Astrocyte (in vitro differentiated cells and primary cell): ENCODE data around the gene TRPV5. TPM values are rescaled to one million over a fixed set of nuclear protein-coding genes. Genes with fewer than 3 reads are reported as not detected.

Experiments
- DNase-seq: peaks from one replicate; pipeline ENCODE4 v3.0.0-alpha.2; 2010; ENCODE audit warnings: low read depth
- FAIRE-seq: peaks from 2 replicates; lab custom pipeline; 2011; peaks lifted over from hg19 to GRCh38; lab: Jason Lieb, UNC
- H2AFZ ChIP-seq: 2 replicates; pipeline ENCODE4 v1.6.0; 2012; ENCODE audit warnings: low read depth, low read length, inconsistent platforms
- H3K27ac ChIP-seq: 2 replicates; pipeline ENCODE4 v1.5.1; 2011; ENCODE audit warnings: low read depth, low read length, inconsistent platforms
- H3K27me3 ChIP-seq: 2 replicates; pipeline ENCODE4 v1.6.0; 2011; ENCODE audit warnings: low read length, inconsistent platforms; ENCODE audit not compliant: insufficient read depth
- H3K36me3 ChIP-seq: 2 replicates; pipeline ENCODE4 v1.5.1; 2011; ENCODE audit warnings: low read length, inconsistent platforms; ENCODE audit not compliant: insufficient read depth
- H3K4me1 ChIP-seq: 2 replicates; pipeline ENCODE4 v1.5.1; 2011; ENCODE audit warnings: low read length, inconsistent platforms; ENCODE audit not compliant: insufficient read depth
- H3K4me2 ChIP-seq: 2 replicates; pipeline ENCODE4 v1.6.0; 2012; ENCODE audit warnings: low read length, inconsistent platforms
- H3K4me3 ChIP-seq: 2 replicates; pipeline ENCODE4 v1.5.1; 2011; ENCODE audit warnings: low read depth, mild to moderate bottlenecking, low read length, inconsistent platforms; ENCODE audit not compliant: insufficient read depth
- H3K79me2 ChIP-seq: 2 replicates; pipeline ENCODE4 v1.6.0; 2012; ENCODE audit warnings: mild to moderate bottlenecking, low read length, inconsistent platforms; ENCODE audit not compliant: insufficient read depth
- H3K9ac ChIP-seq: 2 replicates; pipeline ENCODE4 v1.6.0; 2012; ENCODE audit warnings: mild to moderate bottlenecking, low read length, inconsistent platforms
- H3K9me3 ChIP-seq: 2 replicates; pipeline ENCODE4 v1.5.1; 2012; ENCODE audit warnings: low read depth, mild to moderate bottlenecking, low read length, inconsistent platforms; ENCODE audit not compliant: insufficient read depth
- H4K20me1 ChIP-seq: 2 replicates; pipeline ENCODE4 v1.6.0; 2012; ENCODE audit warnings: low read length, inconsistent platforms; ENCODE audit not compliant: insufficient read depth
- H3K27ac Mint-ChIP-seq: one replicate; pipeline ENCODE4 v1.8.0; 2021; ENCODE audit warnings: mild to moderate bottlenecking, mixed read lengths; ENCODE audit not compliant: unreplicated experiment
- H3K27me3 Mint-ChIP-seq: one replicate; pipeline ENCODE4 v1.8.0; 2021; ENCODE audit warnings: low read depth, mixed read lengths; ENCODE audit not compliant: unreplicated experiment
- H3K36me3 Mint-ChIP-seq: one replicate; pipeline ENCODE4 v1.8.0; 2021; ENCODE audit warnings: low read depth, mixed read lengths; ENCODE audit not compliant: unreplicated experiment
- H3K4me1 Mint-ChIP-seq: one replicate; pipeline ENCODE4 v1.8.0; 2021; ENCODE audit warnings: low read depth, mixed read lengths; ENCODE audit not compliant: unreplicated experiment
- H3K4me3 Mint-ChIP-seq: one replicate; pipeline ENCODE4 v1.8.0; 2021; ENCODE audit warnings: mild to moderate bottlenecking, moderate library complexity, mixed read lengths; ENCODE audit not compliant: unreplicated experiment
- H3K9me3 Mint-ChIP-seq: one replicate; pipeline ENCODE4 v1.8.0; 2021; ENCODE audit warnings: mild to moderate bottlenecking, mixed read lengths; ENCODE audit not compliant: unreplicated experiment
- CTCF ChIP-seq: IDR thresholded peaks from 2 replicates; pipeline ENCODE4 v1.5.1; 2011; ENCODE audit warnings: low read depth, mild to moderate bottlenecking, inconsistent platforms, low read length, moderate library complexity; ENCODE audit not compliant: insufficient read depth
- EZH2 ChIP-seq: IDR thresholded peaks from 2 replicates; pipeline ENCODE4 v1.6.1; 2012; ENCODE audit warnings: mild to moderate bottlenecking, low read length, inconsistent platforms; ENCODE audit not compliant: insufficient read depth
- total RNA-seq: library from RNA; stranded (reverse); gene quantifications from 2 replicates; pipeline ENCODE4 v1.2.1, GENCODE V29; 2021

Gene TRPV5
- total RNA-seq, 1 donor from 2014 or later: not detected

DNA sequence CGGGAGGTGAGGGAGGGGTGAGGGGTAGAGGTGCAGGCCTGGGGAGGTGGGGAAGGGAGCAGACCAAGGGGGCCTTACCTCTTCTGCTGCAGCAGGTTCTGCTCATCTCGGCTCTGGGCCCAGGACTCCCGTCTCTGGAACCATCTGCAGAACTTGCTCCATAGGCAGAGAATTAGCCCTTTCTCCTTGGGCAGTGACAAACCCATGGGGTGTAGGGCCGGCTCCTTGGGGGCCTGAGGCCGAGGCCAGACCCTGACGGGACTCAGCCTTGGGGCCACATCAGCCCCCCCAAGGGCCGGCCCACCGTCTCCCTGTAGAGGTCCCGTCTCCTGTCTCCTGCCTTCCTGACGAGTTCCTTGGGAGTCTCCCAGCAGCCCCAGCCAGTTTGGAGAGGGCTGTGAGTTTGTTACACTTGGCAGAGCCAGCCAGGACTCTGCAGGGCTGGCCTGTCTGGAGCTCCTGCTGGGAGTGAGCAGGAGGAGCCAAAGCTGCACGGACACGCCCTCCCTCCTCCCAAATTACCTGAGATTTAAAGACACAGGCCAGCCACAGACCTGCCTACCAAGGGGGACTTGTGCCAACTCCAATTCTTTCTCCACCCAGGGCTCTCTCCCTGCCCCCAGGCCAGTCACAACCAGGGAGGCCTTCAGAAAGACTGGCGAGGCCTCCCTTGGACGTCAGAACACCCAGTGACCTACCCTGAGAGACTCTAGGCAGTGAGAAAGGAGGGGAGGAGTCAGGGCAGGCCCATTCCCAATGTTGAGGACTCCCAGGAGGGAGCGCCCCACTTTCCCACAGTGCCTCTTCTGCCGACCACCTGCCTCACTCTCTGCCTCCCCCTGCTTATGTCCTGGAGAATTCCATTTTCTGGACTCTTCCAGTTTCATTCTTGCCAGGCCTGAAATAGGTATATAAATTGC lies 48.0 kb downstream of the TRPV5 start, which contains the start of gene TRPV6:
TRPV6 (minus strand) TSS at position 435 of the 920 bp plus-strand sequence.
- Mint-ChIP-seq H3K4me1 (no peaks in the 10 kb centered on the region), H3K36me3 (no peaks in the 10 kb centered on the region), H3K9me3 (no peaks in the 10 kb centered on the region), H3K27me3 (peaks cover 15% of the 10 kb centered on the region), H3K4me3 (no peak within 1 kb of the TSS), H3K27ac (no peak within 1 kb of the TSS)
- no peak within 1 kb of the TSS for H3K4me2 ChIP-seq
- H3K4me3 ChIP-seq: no peak within 1 kb of the TSS
- FAIRE-seq (no peak), DNase-seq (no peak)
- H3K36me3 ChIP-seq: no peaks in the 10 kb centered on the region
- H3K9me3 ChIP-seq: no peaks in the 10 kb centered on the region
- peaks cover 2% of the 10 kb centered on the region for H3K27me3 ChIP-seq
- H3K4me1 ChIP-seq: no peaks in the 10 kb centered on the region
- TF ChIP-seq EZH2 (no peak), CTCF (no peak)
- H2AFZ ChIP-seq: no peak within 1 kb of the TSS
- H3K27ac ChIP-seq: no peak within 1 kb of the TSS
- no peaks in the 10 kb centered on the region for H3K79me2 ChIP-seq
- no peaks in the 10 kb centered on the region for H4K20me1 ChIP-seq
- no peak within 1 kb of the TSS for H3K9ac ChIP-seq

DNA sequence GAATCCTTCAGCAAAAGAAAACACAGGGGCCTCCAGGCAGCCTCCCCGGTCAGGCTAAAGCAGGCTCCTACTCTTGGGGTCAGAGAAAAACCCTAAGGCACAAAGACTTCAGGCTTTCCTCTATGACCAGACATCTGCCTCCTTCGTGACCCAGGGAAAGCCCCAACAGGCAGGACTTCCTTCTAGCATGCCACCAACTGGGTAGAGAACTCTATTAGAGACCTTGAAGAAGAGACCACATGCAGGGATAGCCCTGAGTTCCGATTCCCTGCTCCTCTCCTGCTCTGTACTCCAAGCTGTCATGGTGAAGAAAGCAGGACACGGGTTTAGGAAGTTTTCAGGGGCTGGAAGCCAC lies 49.3 kb downstream of the TRPV5 start:
- Histone ChIP-seq H3K4me2 (no peak overlapping the region), H3K4me1 (no peaks in the 10 kb centered on the region), H3K36me3 (no peaks in the 10 kb centered on the region), H3K4me3 (no peak overlapping the region), H3K27me3 (peaks cover 10% of the 10 kb centered on the region), H4K20me1 (no peaks in the 10 kb centered on the region), H2AFZ (no peak overlapping the region), H3K9ac (no peak overlapping the region), H3K9me3 (no peaks in the 10 kb centered on the region), H3K79me2 (no peaks in the 10 kb centered on the region), H3K27ac (no peak overlapping the region)
- H3K9me3 Mint-ChIP-seq: no peaks in the 10 kb centered on the region
- peaks cover 25% of the 10 kb centered on the region for H3K27me3 Mint-ChIP-seq
- no peaks in the 10 kb centered on the region for H3K4me1 Mint-ChIP-seq
- no peak for FAIRE-seq
- H3K27ac Mint-ChIP-seq: no peak overlapping the region
- no peak for TF ChIP-seq CTCF
- TF ChIP-seq EZH2: no peak
- no peak for DNase-seq
- H3K36me3 Mint-ChIP-seq: no peaks in the 10 kb centered on the region
- H3K4me3 Mint-ChIP-seq: no peak overlapping the region
